SK-N-MC (cell line): Measurements from ENCODE around the gene CHIC2.

ENCODE experiments used
- EZH2 ChIP-seq: fragments of 200-600 bp; sonication (generic); IDR thresholded peaks from one replicate; pipeline ENCODE4 v1.6.1; 2017; ENCODE audit warnings: antibody characterized with exemption
- FOXP2 ChIP-seq: optimal IDR thresholded peaks from 2 replicates; pipeline ENCODE3; 2011; ENCODE audit warnings: mild to moderate bottlenecking, moderate library complexity; ENCODE audit not compliant: insufficient read depth; ENCODE audit errors: extremely low read length, control extremely low read depth
- POLR2AphosphoS5 ChIP-seq: IDR thresholded peaks from 2 replicates; pipeline ENCODE4 v1.6.1; 2012; ENCODE audit warnings: mild to moderate bottlenecking, low read depth, low read length, borderline replicate concordance

DNA sequence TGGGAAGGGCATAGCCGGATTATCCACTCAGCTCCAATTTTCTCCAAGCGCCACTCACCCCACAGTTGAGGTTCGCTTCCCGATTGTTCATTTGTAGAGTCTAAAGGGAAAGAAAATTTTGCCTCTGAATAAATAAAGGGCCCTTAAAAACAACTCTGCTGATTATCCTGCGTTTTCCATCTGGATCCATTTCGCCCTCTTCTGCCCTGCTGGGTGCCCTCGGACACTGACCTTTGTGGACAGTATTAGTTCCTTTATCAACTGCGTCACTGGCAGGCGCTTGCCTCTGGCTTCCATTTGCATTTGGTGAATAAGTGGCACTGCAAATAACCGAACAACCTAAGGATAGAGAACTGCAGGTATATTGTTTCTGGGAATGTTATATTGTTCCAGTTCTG lies 45.6 kb upstream of the CHIC2 start:
- TF ChIP-seq POLR2AphosphoS5 (no peak), EZH2 (no peak), FOXP2 (no peak)
